Medulla oblongata (tissue), 1 donor: ENCODE data around the gene PHC1.
A peak's percentile ranks its signal among the peaks of the same experiment; 100 is the strongest.

Source experiments
- DNase-seq: peaks from one replicate; pipeline ENCODE4 v3.0.0-alpha.2; 2015; ENCODE audit errors: extremely low spot score

PHC1 gene

GRCh38 chr12:8914033-8914715, at the start of gene PHC1:
TSS of gene PHC1 (plus strand) at chr12:8914509. CDS start at chr12:8917678, 3,169 bp downstream.
- DNase-seq: peak; percentile 82

GRCh38 chr12:8866429-8866828, 47.9 kb upstream of the PHC1 start:
- DNase-seq: no peak

- no peak for DNase-seq
Observed at GRCh38 chr12:8867009-8867408, 47.3 kb upstream of the PHC1 start.

GRCh38 chr12:8867786-8868185, 46.5 kb upstream of the PHC1 start:
- no peak for DNase-seq

GRCh38 chr12:8870586-8870985, 43.7 kb upstream of the PHC1 start:
- DNase-seq: no peak

GRCh38 chr12:8871068-8871467, 43.2 kb upstream of the PHC1 start:
- no peak for DNase-seq

- DNase-seq: no peak
Observed at GRCh38 chr12:8876887-8877286, 37.4 kb upstream of the PHC1 start.

GRCh38 chr12:8886502-8887284, 27.6 kb upstream of the PHC1 start:
- no peak for DNase-seq

GRCh38 chr12:8887285-8887715, 27.0 kb upstream of the PHC1 start:
- no peak for DNase-seq

- peak; percentile 77 for DNase-seq
Observed at GRCh38 chr12:8890313-8891085, 23.8 kb upstream of the PHC1 start.

GRCh38 chr12:8891976-8892375, 22.3 kb upstream of the PHC1 start:
- no peak for DNase-seq

- DNase-seq: no peak
Observed at GRCh38 chr12:8894378-8894777, 19.9 kb upstream of the PHC1 start.

- DNase-seq: no peak
Observed at GRCh38 chr12:8894986-8895385, 19.3 kb upstream of the PHC1 start.

GRCh38 chr12:8897081-8897480, 17.2 kb upstream of the PHC1 start:
- DNase-seq: no peak

- no peak for DNase-seq
Observed at GRCh38 chr12:8899830-8900229, 14.5 kb upstream of the PHC1 start.

GRCh38 chr12:8902703-8903102, 11.6 kb upstream of the PHC1 start:
- DNase-seq: peak; percentile 49

GRCh38 chr12:8903646-8904045, 10.7 kb upstream of the PHC1 start:
- no peak for DNase-seq

- no peak for DNase-seq
Observed at GRCh38 chr12:8904665-8905064, 9.6 kb upstream of the PHC1 start.

GRCh38 chr12:8905546-8905945, 8.8 kb upstream of the PHC1 start:
- DNase-seq: no peak

- DNase-seq: no peak
Observed at GRCh38 chr12:8906266-8907180, 7.8 kb upstream of the PHC1 start.

- no peak for DNase-seq
Observed at GRCh38 chr12:8907513-8907912, 6.8 kb upstream of the PHC1 start.
